CD4-positive, CD25-positive, alpha-beta regulatory T cell (primary cell): ENCODE results near the gene SUSD4. TPM values are rescaled to one million over a fixed set of nuclear protein-coding genes. Genes with fewer than 3 reads are reported as not detected.

Source experiments
- ATAC-seq, 2 donors: fragments of 150-1000 bp; cut with Tn5 transposase; one replicate each; pipeline ENCODE4 v1.10.0; 2021; ENCODE audit warnings: low read depth in 2 of 2, moderate number of reproducible peaks in 2 of 2, moderate library complexity in 1 of 2
- DNase-seq, 3 donors: peaks; one replicate each; pipeline versions ENCODE4 v3.0.0 to v3.0.0-alpha.2; 2012 to 2022; ENCODE audit warnings: mixed read lengths in 1 of 3
- H3K27ac ChIP-seq: one replicate; pipeline ENCODE4 v1.7.0; 2013; ENCODE audit warnings: mild to moderate bottlenecking, low read length; ENCODE audit not compliant: insufficient read depth, poor library complexity, severe bottlenecking
- H3K27me3 ChIP-seq: one replicate; pipeline ENCODE4 v1.7.0; 2013; ENCODE audit warnings: low read length; ENCODE audit not compliant: control insufficient read depth, insufficient read depth
- H3K36me3 ChIP-seq: one replicate; pipeline ENCODE4 v1.7.0; 2013; ENCODE audit warnings: mild to moderate bottlenecking, low read length, moderate library complexity; ENCODE audit not compliant: control insufficient read depth, insufficient read depth
- H3K4me1 ChIP-seq: 2 replicates; pipeline ENCODE4 v1.7.0; 2013; ENCODE audit warnings: mild to moderate bottlenecking, low read length; ENCODE audit not compliant: insufficient read depth, control insufficient read depth, poor library complexity, severe bottlenecking
- H3K4me3 ChIP-seq: one replicate; pipeline ENCODE4 v1.7.0; 2013; ENCODE audit warnings: low read depth, mild to moderate bottlenecking, low read length, moderate library complexity
- H3K9me3 ChIP-seq, 2 experiments: 1 replicate in 1 of 2; 2 replicates in 1 of 2; pipeline ENCODE4 v1.7.0; 2013; ENCODE audit warnings: low read length in 2 of 2, mild to moderate bottlenecking in 1 of 2, moderate library complexity in 1 of 2; ENCODE audit not compliant: control insufficient read depth in 2 of 2
- H3K27ac Mint-ChIP-seq, 3 donors: one replicate each; pipeline ENCODE4 v1.8.0; 2020 to 2022; ENCODE audit warnings: mild to moderate bottlenecking in 3 of 3, mixed read lengths in 3 of 3, moderate library complexity in 2 of 3
- H3K27me3 Mint-ChIP-seq: one replicate; pipeline ENCODE4 v1.8.0; 2022; ENCODE audit warnings: mild to moderate bottlenecking, mixed read lengths
- H3K36me3 Mint-ChIP-seq: one replicate; pipeline ENCODE4 v1.8.0; 2020; ENCODE audit warnings: mixed read lengths
- H3K4me1 Mint-ChIP-seq, 4 donors: one replicate each; pipeline ENCODE4 v1.8.0; 2020 to 2022; ENCODE audit warnings: mixed read lengths in 4 of 4, mild to moderate bottlenecking in 1 of 4
- H3K4me3 Mint-ChIP-seq, 4 donors: one replicate each; pipeline ENCODE4 v1.8.0; 2020 to 2022; ENCODE audit warnings: mild to moderate bottlenecking in 4 of 4, mixed read lengths in 4 of 4, moderate library complexity in 3 of 4
- H3K9me3 Mint-ChIP-seq, 7 donors: one replicate each; pipeline ENCODE4 v1.8.0; 2020 to 2022; ENCODE audit warnings: mixed read lengths in 7 of 7, mild to moderate bottlenecking in 3 of 7, moderate library complexity in 2 of 7
- polyA plus RNA-seq, 4 donors: library from polyadenylated mRNA; unstranded; fragments of 300-500 nt; fragmentation: Illumina TruSeq; gene quantifications; one replicate each; pipeline ENCODE4 v1.2.3, GENCODE V29; 2021
- total RNA-seq: library from RNA; stranded (reverse); gene quantifications from one replicate; pipeline ENCODE4 v1.2.3, GENCODE V29; 2022

The SUSD4 gene
- total and polyA plus RNA-seq, 5 donors from 2014 or later, result 2.4 to 6.5 (median 5.0) TPM

GRCh38 chr1:223183268-223183862 is 180.6 kb downstream of the SUSD4 start:
- no peaks in the 10 kb centered on the region for H3K36me3 ChIP-seq
- Mint-ChIP-seq H3K4me3 (peak overlapping the region in 1 of 4 donors; percentile 67), H3K27ac (peak overlapping the region in 1 of 3 donors; percentile 4), H3K9me3 (peaks cover 0 to 2% (median 0%) of the 10 kb centered on the region in 7 donors), H3K36me3 (peaks cover 6% of the 10 kb centered on the region), H3K27me3 (peaks cover 29% of the 10 kb centered on the region), H3K4me1 (peaks cover 20 to 68% (median 22%) of the 10 kb centered on the region in 4 donors)
- H3K27ac ChIP-seq, result no peak overlapping the region
- ATAC-seq (no peak), DNase-seq (no peak)
- no peak overlapping the region for H3K4me3 ChIP-seq
- H3K9me3 ChIP-seq, result no peaks in the 10 kb centered on the region
- H3K4me1 ChIP-seq, result no peaks in the 10 kb centered on the region
- no peaks in the 10 kb centered on the region for H3K27me3 ChIP-seq

GRCh38 chr1:223180731-223181321 is 183.2 kb downstream of the SUSD4 start:
- H3K4me3 Mint-ChIP-seq, result peak overlapping the region in 3 of 4 donors; percentile 1 to 68 (median 3)
- H3K9me3 Mint-ChIP-seq, result peaks cover 0 to 2% (median 0%) of the 10 kb centered on the region in 7 donors
- H3K36me3 Mint-ChIP-seq, result no peaks in the 10 kb centered on the region
- Histone ChIP-seq H3K4me3 (no peak overlapping the region), H3K4me1 (no peaks in the 10 kb centered on the region), H3K36me3 (no peaks in the 10 kb centered on the region), H3K27me3 (no peaks in the 10 kb centered on the region), H3K27ac (no peak overlapping the region), H3K9me3 (no peaks in the 10 kb centered on the region)
- peak; percentile 15 to 43 for ATAC-seq
- peaks cover 37% of the 10 kb centered on the region for H3K27me3 Mint-ChIP-seq
- peaks cover 15 to 60% (median 17%) of the 10 kb centered on the region in 4 donors for H3K4me1 Mint-ChIP-seq
- DNase-seq, result peak in 1 of 3 donors; percentile 36
- peak overlapping the region; percentile 13 to 98 (median 43) for H3K27ac Mint-ChIP-seq

- Mint-ChIP-seq H3K36me3 (no peaks in the 10 kb centered on the region), H3K4me3 (peak overlapping the region in 1 of 4 donors; percentile 39), H3K9me3 (peaks cover 0 to 2% (median 0%) of the 10 kb centered on the region in 7 donors), H3K27ac (no peak overlapping the region), H3K4me1 (peaks cover 14 to 53% (median 15%) of the 10 kb centered on the region in 4 donors), H3K27me3 (peaks cover 32% of the 10 kb centered on the region)
- Histone ChIP-seq H3K27me3 (no peaks in the 10 kb centered on the region), H3K4me3 (no peak overlapping the region), H3K36me3 (no peaks in the 10 kb centered on the region), H3K4me1 (no peaks in the 10 kb centered on the region), H3K9me3 (no peaks in the 10 kb centered on the region), H3K27ac (no peak overlapping the region)
- ATAC-seq (no peak), DNase-seq (no peak)
These were observed 184.2 kb downstream of the SUSD4 start for GRCh38 chr1:223179786-223180185.

GRCh38 chr1:223179280-223179679 is 184.7 kb downstream of the SUSD4 start:
- H3K27me3 ChIP-seq, result no peaks in the 10 kb centered on the region
- H3K4me1 Mint-ChIP-seq, result peaks cover 9 to 52% (median 13%) of the 10 kb centered on the region in 4 donors

GRCh38 chr1:223177681-223178080 is 186.3 kb downstream of the SUSD4 start:
- no peak overlapping the region for H3K27ac ChIP-seq
- ATAC-seq, result no peak
- no peak overlapping the region for H3K4me3 Mint-ChIP-seq
- H3K9me3 Mint-ChIP-seq, result peaks cover 0 to 2% (median 0%) of the 10 kb centered on the region in 7 donors
- no peaks in the 10 kb centered on the region for H3K9me3 ChIP-seq
- H3K27ac Mint-ChIP-seq, result peak overlapping the region in 2 of 3 donors; percentile 5 to 20
- H3K27me3 Mint-ChIP-seq, result peaks cover 20% of the 10 kb centered on the region
- no peaks in the 10 kb centered on the region for H3K36me3 Mint-ChIP-seq
- H3K36me3 ChIP-seq, result no peaks in the 10 kb centered on the region
- peaks cover 4 to 37% (median 10%) of the 10 kb centered on the region in 4 donors for H3K4me1 Mint-ChIP-seq
- H3K4me3 ChIP-seq, result no peak overlapping the region
- no peak for DNase-seq
- H3K27me3 ChIP-seq, result no peaks in the 10 kb centered on the region
- no peaks in the 10 kb centered on the region for H3K4me1 ChIP-seq

More at GRCh38 chr1:223179280-223179679, 184.7 kb downstream of the SUSD4 start:
- DNase-seq (no peak), ATAC-seq (no peak)
- H3K9me3 ChIP-seq, result no peaks in the 10 kb centered on the region
- H3K36me3 ChIP-seq, result no peaks in the 10 kb centered on the region
- Mint-ChIP-seq H3K4me3 (peak overlapping the region in 1 of 4 donors; percentile 39), H3K27me3 (peaks cover 27% of the 10 kb centered on the region), H3K9me3 (peaks cover 0 to 2% (median 0%) of the 10 kb centered on the region in 7 donors), H3K36me3 (no peaks in the 10 kb centered on the region), H3K27ac (peak overlapping the region in 1 of 3 donors; percentile 33)
- H3K27ac ChIP-seq, result no peak overlapping the region
- H3K4me1 ChIP-seq, result no peaks in the 10 kb centered on the region
- no peak overlapping the region for H3K4me3 ChIP-seq

- H3K4me3 Mint-ChIP-seq, result no peak overlapping the region
- no peak for DNase-seq
- Histone ChIP-seq H3K27me3 (no peaks in the 10 kb centered on the region), H3K4me3 (no peak overlapping the region), H3K27ac (no peak overlapping the region), H3K4me1 (no peaks in the 10 kb centered on the region), H3K36me3 (no peaks in the 10 kb centered on the region), H3K9me3 (no peaks in the 10 kb centered on the region)
- no peaks in the 10 kb centered on the region for H3K36me3 Mint-ChIP-seq
- no peaks in the 10 kb centered on the region for H3K9me3 Mint-ChIP-seq
- no peak overlapping the region for H3K27ac Mint-ChIP-seq
- no peak for ATAC-seq
- H3K4me1 Mint-ChIP-seq, result peaks cover 0 to 27% (median 6%) of the 10 kb centered on the region in 4 donors
- H3K27me3 Mint-ChIP-seq, result peaks cover 14% of the 10 kb centered on the region
These were observed 187.5 kb downstream of the SUSD4 start for GRCh38 chr1:223176437-223176836.

- ATAC-seq (no peak), DNase-seq (no peak)
- Histone ChIP-seq H3K27ac (no peak overlapping the region), H3K9me3 (no peaks in the 10 kb centered on the region), H3K4me1 (no peaks in the 10 kb centered on the region), H3K36me3 (no peaks in the 10 kb centered on the region), H3K4me3 (no peak overlapping the region), H3K27me3 (no peaks in the 10 kb centered on the region)
- H3K4me1 Mint-ChIP-seq, result peaks cover 0 to 19% (median 5%) of the 10 kb centered on the region in 4 donors
- no peak overlapping the region for H3K4me3 Mint-ChIP-seq
- H3K27me3 Mint-ChIP-seq, result peaks cover 14% of the 10 kb centered on the region
- H3K9me3 Mint-ChIP-seq, result no peaks in the 10 kb centered on the region
- H3K27ac Mint-ChIP-seq, result peak overlapping the region in 1 of 3 donors; percentile 21
- no peaks in the 10 kb centered on the region for H3K36me3 Mint-ChIP-seq
These were observed 188.3 kb downstream of the SUSD4 start for GRCh38 chr1:223175633-223176032.
